Activated naive CD4-positive, alpha-beta T cell treated with anti-CD3 and anti-CD28 coated beads for 36 hours (primary cell): ENCODE results near the gene RTP1. TPM values are rescaled to one million over a fixed set of nuclear protein-coding genes. Genes with fewer than 3 reads are reported as not detected.
"Not testable (repeated sequence)": the region's sequence is repeated elsewhere in the genome, so short reads cannot be mapped to it uniquely, and the experiment has no call there.

Experiments
- CTCF ChIA-PET: fragments of 350-600 bp; sonication (Branson Sonifier 250); formaldehyde crosslinking; loops from one replicate; lab custom pipeline; 2021; ENCODE audit warnings: antibody characterized with exemption; lab: Charles Lee
- DNase-seq: peaks from one replicate; pipeline ENCODE4 v3.0.0-alpha.2; 2020
- H3K27ac Mint-ChIP-seq: one replicate; pipeline ENCODE4 v1.8.0; 2021; ENCODE audit warnings: mild to moderate bottlenecking, mixed read lengths
- H3K27me3 Mint-ChIP-seq: one replicate; pipeline ENCODE4 v1.8.0; 2021; ENCODE audit warnings: low read depth, mixed read lengths
- H3K36me3 Mint-ChIP-seq: one replicate; pipeline ENCODE4 v1.8.0; 2021; ENCODE audit warnings: low read depth, mixed read lengths
- H3K4me1 Mint-ChIP-seq: one replicate; pipeline ENCODE4 v1.8.0; 2021; ENCODE audit warnings: low read depth, mixed read lengths
- H3K4me3 Mint-ChIP-seq: one replicate; pipeline ENCODE4 v1.8.0; 2021; ENCODE audit warnings: mild to moderate bottlenecking, moderate library complexity, mixed read lengths
- H3K9me3 Mint-ChIP-seq: one replicate; pipeline ENCODE4 v1.8.0; 2021; ENCODE audit warnings: mixed read lengths
- intact Hi-C: fragments of 100-400 bp; cut with micrococcal nuclease; formaldehyde crosslinking; loops from one replicate; pipeline ENCODE4 v1.15.1; 2023
- total RNA-seq, 2 experiments: library from RNA; stranded (reverse); gene quantifications; one replicate each; pipeline ENCODE4 v1.2.3, GENCODE V29; 2021

RTP1 gene, protein sequence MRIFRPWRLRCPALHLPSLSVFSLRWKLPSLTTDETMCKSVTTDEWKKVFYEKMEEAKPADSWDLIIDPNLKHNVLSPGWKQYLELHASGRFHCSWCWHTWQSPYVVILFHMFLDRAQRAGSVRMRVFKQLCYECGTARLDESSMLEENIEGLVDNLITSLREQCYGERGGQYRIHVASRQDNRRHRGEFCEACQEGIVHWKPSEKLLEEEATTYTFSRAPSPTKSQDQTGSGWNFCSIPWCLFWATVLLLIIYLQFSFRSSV
- not detected for total RNA-seq

GRCh38 chr3:187197335-187197649 lies at the start of gene RTP1:
Gene RTP1 (plus strand): TSS chr3:187197486. CDS start chr3:187197516, 30 bp downstream.
- CTCF ChIA-PET: interaction anchor here (1.1 kb wide), 1 partner anchor 23 kb away, joined by 3 read pairs; no protein-coding TSS in a partner anchor
- H3K27ac Mint-ChIP-seq: no peak within 1 kb of the TSS
- peaks cover 2% of the 10 kb centered on the region for H3K27me3 Mint-ChIP-seq
- no peaks in the 10 kb centered on the region for H3K9me3 Mint-ChIP-seq
- H3K4me1 Mint-ChIP-seq: no peaks in the 10 kb centered on the region
- no peaks in the 10 kb centered on the region for H3K36me3 Mint-ChIP-seq
- intact Hi-C loops: no loop called here
- no peak within 1 kb of the TSS for H3K4me3 Mint-ChIP-seq
- no peak for DNase-seq

DNA sequence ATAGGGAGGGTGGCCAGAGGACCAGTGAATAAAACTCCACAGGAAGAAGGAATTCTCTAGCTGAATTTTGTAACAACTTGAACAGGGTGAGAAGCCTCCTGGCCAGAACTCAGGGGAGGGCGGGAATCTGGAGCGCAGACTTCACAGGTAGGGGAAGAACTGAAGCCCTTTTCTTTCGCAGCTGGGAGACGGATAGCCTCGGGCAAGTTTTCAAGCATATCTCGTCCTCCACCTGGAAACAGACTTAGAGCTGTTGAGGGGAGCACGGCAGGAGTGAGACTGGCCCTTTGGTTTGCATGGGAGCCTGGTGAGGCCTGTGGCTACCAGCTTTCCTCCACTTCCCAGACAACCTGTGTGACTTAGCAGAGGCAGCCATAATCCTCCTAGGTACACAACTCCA lies 47.1 kb upstream of the RTP1 start:
- Mint-ChIP-seq H3K27me3 (no peaks in the 10 kb centered on the region), H3K4me3 (no peak overlapping the region), H3K4me1 (no peaks in the 10 kb centered on the region), H3K36me3 (peaks cover 2% of the 10 kb centered on the region), H3K9me3 (peaks cover 11% of the 10 kb centered on the region), H3K27ac (no peak overlapping the region)
- DNase-seq: no peak
- CTCF ChIA-PET: interaction anchor here (0.5 to 5.5 kb wide), 26 partner anchors 10 to 1124 kb away, joined by 3 to 105 read pairs (median 6); partner anchors contain the start of gene RPL39L
- intact Hi-C loops: loop anchor here (1.0 kb wide), 2 partner anchors 37 to 301 kb away; no protein-coding TSS in a partner anchor

- CTCF ChIA-PET: interaction anchor here (0.8 to 5.5 kb wide), 25 partner anchors 10 to 352 kb away, joined by 3 to 105 read pairs (median 7); partner anchors contain the start of gene RPL39L
- H3K4me1 Mint-ChIP-seq: no peaks in the 10 kb centered on the region
- intact Hi-C loops: loop anchor here (1.0 kb wide), 2 partner anchors 37 to 301 kb away; no protein-coding TSS in a partner anchor
- H3K27me3 Mint-ChIP-seq: no peaks in the 10 kb centered on the region
- no peak overlapping the region for H3K4me3 Mint-ChIP-seq
- H3K9me3 Mint-ChIP-seq: peaks cover 7% of the 10 kb centered on the region
- peaks cover 2% of the 10 kb centered on the region for H3K36me3 Mint-ChIP-seq
- DNase-seq: peak; percentile 81
- no peak overlapping the region for H3K27ac Mint-ChIP-seq
Observed at GRCh38 chr3:187150599-187150998, 46.7 kb upstream of the RTP1 start.

- Mint-ChIP-seq H3K4me1 (peaks cover 4% of the 10 kb centered on the region), H3K27me3 (no peaks in the 10 kb centered on the region), H3K9me3 (peaks cover 8% of the 10 kb centered on the region), H3K27ac (no peak overlapping the region), H3K36me3 (no peaks in the 10 kb centered on the region), H3K4me3 (no peak overlapping the region)
- intact Hi-C loops: loop anchor here (10.0 kb wide), 1 partner anchor 547 kb away; the partner anchor contains the start of gene AHSG
- CTCF ChIA-PET: interaction anchor here (2.2 kb wide), 2 partner anchors 11 to 313 kb away, joined by 11 to 15 read pairs; no protein-coding TSS in a partner anchor
- no peak for DNase-seq
Observed at GRCh38 chr3:187161556-187161955, 35.7 kb upstream of the RTP1 start.

GRCh38 chr3:187162265-187162953 lies 34.9 kb upstream of the RTP1 start:
- Mint-ChIP-seq H3K9me3 (peaks cover 8% of the 10 kb centered on the region), H3K36me3 (no peaks in the 10 kb centered on the region), H3K4me1 (peaks cover 4% of the 10 kb centered on the region), H3K27me3 (no peaks in the 10 kb centered on the region), H3K4me3 (no peak overlapping the region), H3K27ac (no peak overlapping the region)
- intact Hi-C loops: loop anchor here (10.0 kb wide), 1 partner anchor 548 kb away; the partner anchor contains the start of gene AHSG
- DNase-seq: no peak
- CTCF ChIA-PET: interaction anchor here (0.6 to 4.9 kb wide), 7 partner anchors 12 to 338 kb away, joined by 3 to 136 read pairs (median 4); no protein-coding TSS in a partner anchor

GRCh38 chr3:187165144-187165543 lies 32.1 kb upstream of the RTP1 start:
- Mint-ChIP-seq H3K27me3 (no peaks in the 10 kb centered on the region), H3K27ac (no peak overlapping the region), H3K4me3 (no peak overlapping the region), H3K4me1 (peaks cover 7% of the 10 kb centered on the region), H3K9me3 (no peaks in the 10 kb centered on the region), H3K36me3 (no peaks in the 10 kb centered on the region)
- CTCF ChIA-PET: interaction anchor here (0.6 to 4.9 kb wide), 37 partner anchors 15 to 693 kb away, joined by 3 to 136 read pairs (median 5); partner anchors contain the start of gene RPL39L
- peak; percentile 47 for DNase-seq
- intact Hi-C loops: loop anchor here (1.0 to 10.0 kb wide), 6 partner anchors 26 to 550 kb away; partner anchors contain the start of genes AHSG, RPL39L and ST6GAL1

- Mint-ChIP-seq H3K9me3 (no peaks in the 10 kb centered on the region), H3K4me1 (peaks cover 12% of the 10 kb centered on the region), H3K27ac (no peak overlapping the region), H3K4me3 (no peak overlapping the region), H3K36me3 (no peaks in the 10 kb centered on the region), H3K27me3 (no peaks in the 10 kb centered on the region)
- DNase-seq: no peak
- CTCF ChIA-PET: interaction anchor here (0.6 to 4.9 kb wide), 11 partner anchors 16 to 579 kb away, joined by 3 to 136 read pairs (median 5); partner anchors contain the start of gene RPL39L
- intact Hi-C loops: loop anchor here (5.0 to 10.0 kb wide), 3 partner anchors 234 to 552 kb away; partner anchors contain the start of genes AHSG and ST6GAL1
Observed at GRCh38 chr3:187166750-187167149, 30.5 kb upstream of the RTP1 start.

DNA sequence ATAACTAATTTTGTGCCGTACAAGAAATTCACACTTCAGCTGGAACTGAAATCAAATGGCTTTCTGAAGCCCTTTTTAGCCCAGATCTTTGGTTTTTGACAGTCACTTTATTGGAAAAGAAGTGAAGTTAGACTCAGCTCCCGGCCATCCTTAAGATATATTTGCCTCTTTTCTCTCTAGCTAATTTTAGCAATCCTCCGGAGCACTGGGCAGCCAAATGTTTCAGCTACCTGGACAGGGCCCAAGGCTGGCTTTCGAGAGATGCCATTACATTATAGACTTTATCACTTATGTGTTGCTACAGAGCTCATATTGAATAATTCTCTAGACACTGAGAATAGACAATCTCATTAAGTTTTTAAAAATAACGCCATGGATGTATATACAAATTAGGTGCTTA lies 29.5 kb upstream of the RTP1 start:
- CTCF ChIA-PET: interaction anchor here (0.9 to 2.2 kb wide), 5 partner anchors 17 to 320 kb away, joined by 3 to 7 read pairs (median 3); no protein-coding TSS in a partner anchor
- intact Hi-C loops: loop anchor here (5.0 to 10.0 kb wide), 3 partner anchors 235 to 553 kb away; partner anchors contain the start of genes AHSG and ST6GAL1
- no peaks in the 10 kb centered on the region for H3K27me3 Mint-ChIP-seq

GRCh38 chr3:187169231-187169960 lies 27.9 kb upstream of the RTP1 start:
- Mint-ChIP-seq H3K4me1 (peaks cover 12% of the 10 kb centered on the region), H3K27ac (no peak overlapping the region), H3K27me3 (no peaks in the 10 kb centered on the region), H3K9me3 (no peaks in the 10 kb centered on the region), H3K36me3 (no peaks in the 10 kb centered on the region), H3K4me3 (no peak overlapping the region)
- intact Hi-C loops: loop anchor here (5.0 to 10.0 kb wide), 3 partner anchors 237 to 555 kb away; partner anchors contain the start of genes AHSG and ST6GAL1
- no peak for DNase-seq
- CTCF ChIA-PET: interaction anchor here (0.9 to 2.2 kb wide), 5 partner anchors 19 to 320 kb away, joined by 3 to 9 read pairs (median 7); partner anchors contain the start of gene RPL39L

More for the DNA sequence above, 29.5 kb upstream of the RTP1 start:
- H3K27ac Mint-ChIP-seq: no peak overlapping the region
- no peaks in the 10 kb centered on the region for H3K36me3 Mint-ChIP-seq
- DNase-seq: no peak
- H3K9me3 Mint-ChIP-seq: no peaks in the 10 kb centered on the region
- no peak overlapping the region for H3K4me3 Mint-ChIP-seq
- H3K4me1 Mint-ChIP-seq: peaks cover 12% of the 10 kb centered on the region

- H3K4me1 Mint-ChIP-seq, H3K27ac Mint-ChIP-seq, intact Hi-C loops, H3K27me3 Mint-ChIP-seq, H3K4me3 Mint-ChIP-seq, H3K36me3 Mint-ChIP-seq, DNase-seq, H3K9me3 Mint-ChIP-seq: not testable (repeated sequence)
- CTCF ChIA-PET: interaction anchor here (1.2 to 1.4 kb wide), 3 partner anchors 49 to 349 kb away, joined by 3 read pairs; no protein-coding TSS in a partner anchor
Observed at GRCh38 chr3:187170911-187171310, 26.4 kb upstream of the RTP1 start.

DNA sequence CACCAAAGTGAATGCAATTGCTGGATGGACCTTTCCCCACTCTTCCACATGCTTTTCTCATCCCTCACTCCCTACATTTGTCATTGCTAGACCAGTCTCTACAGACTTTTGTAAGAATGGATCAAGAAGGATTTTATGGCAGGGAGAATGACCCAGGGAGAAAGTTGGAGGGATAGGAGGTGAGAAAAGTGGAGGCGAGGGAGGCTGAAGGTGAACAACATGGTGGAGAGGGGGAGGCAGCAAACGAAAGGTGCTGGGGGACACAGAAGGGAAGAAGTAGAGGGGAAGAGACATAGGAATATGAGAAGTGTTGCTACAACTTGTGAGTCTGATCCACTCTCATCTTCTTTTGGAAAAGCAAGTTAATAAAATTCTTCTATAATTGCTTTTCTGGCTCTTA lies 24.4 kb upstream of the RTP1 start:
- intact Hi-C loops: no loop called here
- no peak for DNase-seq
- Mint-ChIP-seq H3K9me3 (no peaks in the 10 kb centered on the region), H3K4me1 (peaks cover 8% of the 10 kb centered on the region), H3K27me3 (no peaks in the 10 kb centered on the region), H3K4me3 (no peak overlapping the region), H3K27ac (no peak overlapping the region), H3K36me3 (no peaks in the 10 kb centered on the region)
- CTCF ChIA-PET: no interaction called here
